Neuronal stem cell (in vitro differentiated cells): ENCODE data around the gene CLEC2L.

Source experiments
- DNase-seq: peaks from one replicate; pipeline ENCODE4 v3.0.0-alpha.2; 2013; ENCODE audit warnings: low spot score
- H2AFZ ChIP-seq: one replicate; pipeline ENCODE4 v1.6.1; 2013; ENCODE audit warnings: mild to moderate bottlenecking, low read length, inconsistent platforms
- H2AK5ac ChIP-seq: 2 replicates; pipeline ENCODE4 v1.6.1; 2013; ENCODE audit warnings: low read depth, mild to moderate bottlenecking, inconsistent platforms, low read length, moderate library complexity, mixed read lengths
- H2BK120ac ChIP-seq: 2 replicates; pipeline ENCODE4 v1.6.1; 2013; ENCODE audit warnings: low read depth, mild to moderate bottlenecking, inconsistent platforms, low read length, moderate library complexity, mixed read lengths
- H2BK12ac ChIP-seq: one replicate; pipeline ENCODE4 v1.6.1; 2013; ENCODE audit warnings: low read length, inconsistent platforms
- H2BK15ac ChIP-seq: 2 replicates; pipeline ENCODE4 v1.6.1; 2013; ENCODE audit warnings: mild to moderate bottlenecking, low read length, inconsistent platforms, mixed read lengths
- H2BK5ac ChIP-seq: one replicate; pipeline ENCODE4 v1.6.1; 2013; ENCODE audit warnings: inconsistent platforms, mild to moderate bottlenecking, low read length, moderate library complexity
- H3K14ac ChIP-seq: one replicate; pipeline ENCODE4 v1.6.1; 2013; ENCODE audit warnings: low read length, inconsistent platforms
- H3K18ac ChIP-seq: 2 replicates; pipeline ENCODE4 v1.6.1; 2013; ENCODE audit warnings: low read length, inconsistent platforms
- H3K23ac ChIP-seq: 2 replicates; pipeline ENCODE4 v1.6.1; 2013; ENCODE audit warnings: low read depth, mild to moderate bottlenecking, mixed read lengths, low read length, inconsistent platforms; ENCODE audit not compliant: poor library complexity
- H3K27ac ChIP-seq: replicated peaks from 3 replicates; pipeline ENCODE4 v1.5.1; 2013; ENCODE audit warnings: low read length, inconsistent platforms
- H3K27me3 ChIP-seq, 3 experiments: 2 replicates each; pipeline ENCODE4 v1.6.1; 2013; ENCODE audit warnings: low read length in 3 of 3, mild to moderate bottlenecking in 2 of 3, inconsistent platforms in 1 of 3, low read depth in 1 of 3, mixed read lengths in 1 of 3, moderate library complexity in 1 of 3; ENCODE audit not compliant: control insufficient read depth in 3 of 3, insufficient read depth in 3 of 3
- H3K36me3 ChIP-seq, 2 donors: replicated peaks in 1 of 2; 2 replicates each; pipeline ENCODE4 v1.6.1; 2013; ENCODE audit warnings: low read length in 2 of 2; ENCODE audit not compliant: control insufficient read depth in 2 of 2, insufficient read depth in 2 of 2
- H3K4ac ChIP-seq: 2 replicates; pipeline ENCODE4 v1.6.1; 2013; ENCODE audit warnings: inconsistent platforms, mild to moderate bottlenecking, low read length, moderate library complexity
- H3K4me1 ChIP-seq, 2 donors: 1 replicate in 1 of 2; 2 replicates in 1 of 2; pipeline ENCODE4 v1.6.1; 2013; ENCODE audit warnings: low read length in 2 of 2, low read depth in 1 of 2; ENCODE audit not compliant: control insufficient read depth in 2 of 2, insufficient read depth in 1 of 2
- H3K4me2 ChIP-seq: one replicate; pipeline ENCODE4 v1.6.1; 2013; ENCODE audit warnings: mild to moderate bottlenecking, low read length, inconsistent platforms; ENCODE audit not compliant: insufficient read depth, poor library complexity, severe bottlenecking
- H3K4me3 ChIP-seq, 2 donors: 2 replicates each; pipeline ENCODE4 v1.5.1; 2013; ENCODE audit warnings: low read length in 2 of 2, mild to moderate bottlenecking in 2 of 2, inconsistent platforms in 1 of 2, moderate library complexity in 1 of 2
- H3K79me1 ChIP-seq: one replicate; pipeline ENCODE4 v1.6.1; 2013; ENCODE audit warnings: low read depth, mild to moderate bottlenecking, inconsistent platforms, low read length, moderate library complexity
- H3K9ac ChIP-seq: one replicate; pipeline ENCODE4 v1.6.1; 2013; ENCODE audit warnings: mild to moderate bottlenecking, low read depth, low read length, inconsistent platforms; ENCODE audit not compliant: poor library complexity
- H3K9me3 ChIP-seq, 2 donors: replicated peaks in 1 of 2; 2 replicates each; pipeline versions ENCODE3 to v1.6.1; 2013; ENCODE audit warnings: low read length in 2 of 2, mild to moderate bottlenecking in 2 of 2, inconsistent platforms in 1 of 2, low read depth in 1 of 2, mixed read lengths in 1 of 2, moderate library complexity in 1 of 2; ENCODE audit not compliant: control insufficient read depth in 2 of 2, insufficient read depth in 1 of 2
- H4K8ac ChIP-seq: one replicate; pipeline ENCODE4 v1.6.1; 2013; ENCODE audit warnings: low read depth, mild to moderate bottlenecking, inconsistent platforms, low read length, moderate library complexity
- H4K91ac ChIP-seq: one replicate; pipeline ENCODE4 v1.6.1; 2013; ENCODE audit warnings: low read length, low read depth, mild to moderate bottlenecking, inconsistent platforms; ENCODE audit not compliant: poor library complexity
- WGBS, 2 donors: extraction: QIAGEN DNeasy Blood & Tissue Kit; methylation state at CpG; one replicate each; pipeline ENCODE4 v1.1.7; 2013; ENCODE audit warnings: missing lambda C conversion rate in 2 of 2, mixed read lengths in 1 of 2; ENCODE audit not compliant: insufficient read length in 2 of 2, insufficient replicate concordance in 1 of 2; ENCODE audit errors: extremely low coverage in 2 of 2; 5-methylcytosine and 5-hydroxymethylcytosine counted together

The CLEC2L gene

GRCh38 chr7:139540203-139540602, 16.7 kb downstream of the CLEC2L start:
- Histone ChIP-seq H2BK15ac (peak overlapping the region; percentile 83), H2BK12ac (no peak overlapping the region), H3K9me3 (peaks cover 0 to 5% of the 10 kb centered on the region in 2 donors), H3K27ac (no peak overlapping the region), H4K8ac (no peak overlapping the region), H3K4me3 (no peak overlapping the region), H2BK5ac (no peak overlapping the region), H3K4ac (no peak overlapping the region), H3K4me2 (no peak overlapping the region), H3K23ac (no peak overlapping the region), H2AFZ (no peak overlapping the region), H3K79me1 (no peaks in the 10 kb centered on the region), H3K18ac (peak overlapping the region; percentile 38), H3K36me3 (peaks cover 0 to 2% of the 10 kb centered on the region in 2 donors), H4K91ac (no peak overlapping the region), H2AK5ac (peak overlapping the region; percentile 52), H2BK120ac (peak overlapping the region; percentile 28), H3K14ac (no peak overlapping the region), H3K9ac (peak overlapping the region; percentile 12), H3K4me1 (peaks cover 5 to 13% of the 10 kb centered on the region in 2 donors), H3K27me3 (peaks cover 0 to 19% (median 0%) of the 10 kb centered on the region in 3 experiments)
- no CpG with 5 or more reads among the region's 12 CpGs for WGBS, 2 donors
- no peak for DNase-seq

- peak overlapping the region; percentile 61 for H2AFZ ChIP-seq
- H3K9me3 ChIP-seq: peaks cover 0 to 5% of the 10 kb centered on the region in 2 donors
- H3K4me2 ChIP-seq: peak overlapping the region; percentile 11
- no peak overlapping the region for H3K27ac ChIP-seq
- peak; percentile 21 for DNase-seq
- H2BK15ac ChIP-seq: peak overlapping the region; percentile 73
- H3K36me3 ChIP-seq: peaks cover 0 to 2% of the 10 kb centered on the region in 2 donors
- H3K4ac ChIP-seq: no peak overlapping the region
- H3K14ac ChIP-seq: no peak overlapping the region
- peak overlapping the region; percentile 29 for H4K8ac ChIP-seq
- H3K4me3 ChIP-seq: no peak overlapping the region
- H3K4me1 ChIP-seq: peaks cover 5 to 13% of the 10 kb centered on the region in 2 donors
- H2BK12ac ChIP-seq: no peak overlapping the region
- H2BK5ac ChIP-seq: no peak overlapping the region
- H3K18ac ChIP-seq: peak overlapping the region; percentile 77
- H2AK5ac ChIP-seq: peak overlapping the region; percentile 93
- no peak overlapping the region for H4K91ac ChIP-seq
- peaks cover 0 to 23% (median 0%) of the 10 kb centered on the region in 3 experiments for H3K27me3 ChIP-seq
- no peak overlapping the region for H3K23ac ChIP-seq
- no CpG with 5 or more reads among the region's 21 CpGs for WGBS, 2 donors
- no peak overlapping the region for H3K9ac ChIP-seq
- H2BK120ac ChIP-seq: no peak overlapping the region
- H3K79me1 ChIP-seq: no peaks in the 10 kb centered on the region
Observed at GRCh38 chr7:139541600-139542307, 18.3 kb downstream of the CLEC2L start.

- peak overlapping the region; percentile 65 for H4K91ac ChIP-seq
- no peak overlapping the region for H3K4me3 ChIP-seq
- H3K27ac ChIP-seq: no peak overlapping the region
- no peak for DNase-seq
- no peak overlapping the region for H3K4me2 ChIP-seq
- H3K23ac ChIP-seq: peak overlapping the region; percentile 81
- H3K9me3 ChIP-seq: peaks cover 0 to 5% of the 10 kb centered on the region in 2 donors
- no peak overlapping the region for H2BK120ac ChIP-seq
- H3K9ac ChIP-seq: peak overlapping the region; percentile 66
- no peak overlapping the region for H4K8ac ChIP-seq
- no peak overlapping the region for H3K4ac ChIP-seq
- peaks cover 0 to 2% of the 10 kb centered on the region in 2 donors for H3K36me3 ChIP-seq
- no CpG with 5 or more reads among the region's 28 CpGs for WGBS, 2 donors
- no peak overlapping the region for H2BK5ac ChIP-seq
- H2BK12ac ChIP-seq: no peak overlapping the region
- H2AK5ac ChIP-seq: peak overlapping the region; percentile 93
- no peaks in the 10 kb centered on the region for H3K79me1 ChIP-seq
- peak overlapping the region; percentile 75 for H3K14ac ChIP-seq
- peaks cover 5 to 11% of the 10 kb centered on the region in 2 donors for H3K4me1 ChIP-seq
- H2BK15ac ChIP-seq: peak overlapping the region; percentile 79
- H3K27me3 ChIP-seq: peaks cover 0 to 17% (median 0%) of the 10 kb centered on the region in 3 experiments
- H2AFZ ChIP-seq: peak overlapping the region; percentile 61
- H3K18ac ChIP-seq: peak overlapping the region; percentile 66
Observed at GRCh38 chr7:139542308-139543151, 19.0 kb downstream of the CLEC2L start.
